Fibroblast of peridontal ligament (primary cell): Measurements from ENCODE around the gene CCDC88C.

Source experiments
- DNase-seq: peaks from one replicate; pipeline ENCODE4 v3.0.0-alpha.2; 2010; ENCODE audit errors: extremely low read depth

CCDC88C gene

GRCh38 chr14:91380610-91381371, 36.8 kb downstream of the CCDC88C start:
- DNase-seq = peak; percentile 43

- no peak for DNase-seq
These were observed 37.5 kb downstream of the CCDC88C start for GRCh38 chr14:91380123-91380522.

GRCh38 chr14:91379579-91379932, 38.1 kb downstream of the CCDC88C start:
- DNase-seq = no peak

- DNase-seq = no peak
These were observed 38.6 kb downstream of the CCDC88C start for GRCh38 chr14:91378930-91379578.

GRCh38 chr14:91377700-91378652, 39.6 kb downstream of the CCDC88C start:
- DNase-seq = no peak

GRCh38 chr14:91376547-91377477, 40.8 kb downstream of the CCDC88C start:
- no peak for DNase-seq

- DNase-seq = no peak
These were observed 41.7 kb downstream of the CCDC88C start for GRCh38 chr14:91375720-91376452.

GRCh38 chr14:91374879-91375702, 42.5 kb downstream of the CCDC88C start:
- no peak for DNase-seq

GRCh38 chr14:91374287-91374878, 43.2 kb downstream of the CCDC88C start:
- no peak for DNase-seq

GRCh38 chr14:91373591-91374254, 43.9 kb downstream of the CCDC88C start:
- no peak for DNase-seq

GRCh38 chr14:91372671-91373495, 44.7 kb downstream of the CCDC88C start:
- no peak for DNase-seq

- no peak for DNase-seq
These were observed 45.6 kb downstream of the CCDC88C start for GRCh38 chr14:91371990-91372375.

- DNase-seq = no peak
These were observed 46.3 kb downstream of the CCDC88C start for GRCh38 chr14:91371011-91371989.

- no peak for DNase-seq
These were observed 47.8 kb downstream of the CCDC88C start for GRCh38 chr14:91369628-91370445.

GRCh38 chr14:91368776-91369416, 48.7 kb downstream of the CCDC88C start:
- DNase-seq = no peak
